GM19397 (cell line): ENCODE measurements around the gene FYB1.

Experiments
- ATAC-seq: cut with Tn5 transposase; IDR thresholded peaks from one replicate; pipeline ENCODE4 v1.9.1; 2021; ENCODE audit warnings: mild to moderate bottlenecking, moderate library complexity; ENCODE audit not compliant: unreplicated experiment

FYB1 gene

DNA sequence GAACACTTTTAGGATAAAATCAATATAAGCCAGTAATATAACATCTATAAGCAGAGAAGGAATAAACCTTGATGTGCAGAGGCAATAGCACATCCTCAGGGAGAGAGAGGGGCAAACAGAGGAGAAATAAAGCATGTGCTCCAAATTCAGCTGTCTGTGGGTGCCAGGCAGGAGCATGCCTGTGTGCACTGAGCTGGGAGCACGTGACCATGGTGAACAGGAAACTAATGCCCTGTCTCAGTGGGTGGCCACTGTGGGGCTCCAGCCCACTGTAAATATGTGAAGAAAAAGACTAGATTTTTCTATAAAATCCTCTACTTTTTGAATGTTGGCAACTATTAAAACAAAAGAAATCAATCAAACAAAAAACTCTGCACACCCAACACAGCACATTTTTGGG lies 55.3 kb downstream of the FYB1 start:
- ATAC-seq: no peak

DNA sequence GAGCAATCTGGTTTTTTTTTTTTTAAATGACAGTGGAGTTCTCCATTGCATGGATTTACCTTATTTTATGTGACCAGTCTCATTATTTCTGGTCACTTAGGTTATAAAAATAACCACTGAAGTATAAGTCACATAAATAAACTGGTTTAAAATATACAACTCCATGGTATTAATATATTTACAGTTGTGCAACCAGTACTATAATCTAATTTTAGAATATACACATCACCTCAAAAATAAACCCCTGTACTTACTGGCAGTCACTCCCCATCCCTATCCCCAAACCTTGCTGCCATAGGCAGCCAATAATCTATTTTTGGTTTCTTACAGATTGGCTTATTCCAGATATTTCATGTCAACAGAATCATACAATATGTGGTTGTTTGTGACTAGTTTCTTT lies 57.8 kb downstream of the FYB1 start:
- ATAC-seq: no peak

DNA sequence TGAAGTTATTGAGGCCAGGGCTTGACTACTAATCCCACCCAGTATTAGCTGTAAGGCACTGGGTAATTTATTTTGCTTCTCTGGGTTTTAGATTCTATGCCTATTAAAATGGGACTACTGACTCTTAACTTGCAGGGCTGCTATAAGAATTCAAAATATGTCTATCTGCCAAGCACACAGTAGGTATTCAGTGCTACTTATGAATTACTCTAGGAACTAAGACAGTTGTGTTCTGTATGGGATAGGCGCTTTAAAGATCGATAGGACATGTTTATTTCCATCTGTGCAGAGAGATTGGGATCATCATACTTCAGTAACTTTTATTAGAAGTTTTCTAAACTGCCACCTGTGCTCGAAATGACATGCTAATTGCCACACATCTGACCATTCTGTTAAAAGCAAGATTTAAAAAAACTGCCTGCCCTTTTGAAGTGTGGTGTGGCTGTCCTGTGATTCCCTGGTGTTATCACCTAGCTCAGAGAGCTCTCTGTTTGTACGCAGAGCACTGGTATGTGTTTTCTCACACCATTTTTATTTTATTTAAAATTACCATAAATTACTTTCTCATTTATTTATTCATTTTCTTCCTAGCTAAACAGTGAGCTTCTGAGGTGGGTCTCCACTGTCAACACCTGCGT lies 58.7 kb downstream of the FYB1 start:
- no peak for ATAC-seq

DNA sequence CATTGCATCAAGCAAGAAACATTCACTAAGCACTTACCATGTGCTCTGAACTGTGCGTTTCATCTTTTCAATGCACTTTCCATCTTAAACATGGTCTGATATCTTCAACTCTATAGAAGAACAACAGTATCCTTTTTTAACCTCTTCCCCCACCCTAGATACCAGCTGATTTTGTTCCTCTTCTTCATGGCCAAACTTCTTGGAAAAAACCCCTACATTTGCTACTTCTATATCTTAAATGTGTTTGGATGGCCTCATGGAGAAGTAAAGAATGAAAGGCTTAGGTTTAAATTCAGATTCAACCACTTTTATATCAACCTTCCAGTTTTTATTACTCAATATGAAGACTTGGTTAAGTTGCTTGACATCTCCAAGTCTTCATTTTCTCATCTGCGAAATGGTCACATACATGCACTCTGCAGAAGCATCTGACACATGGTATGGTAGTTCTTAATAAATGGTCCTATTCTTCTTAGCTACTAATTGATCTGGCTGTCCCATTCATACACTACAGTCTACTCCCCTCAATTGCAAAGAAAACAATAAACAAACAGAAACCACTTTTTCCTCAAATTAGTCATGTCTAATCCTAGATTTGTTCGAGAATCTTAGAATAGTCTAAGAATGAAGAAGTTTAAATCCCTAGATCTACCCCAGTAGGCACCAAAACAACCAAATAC lies 59.4 kb downstream of the FYB1 start:
- ATAC-seq: no peak

DNA sequence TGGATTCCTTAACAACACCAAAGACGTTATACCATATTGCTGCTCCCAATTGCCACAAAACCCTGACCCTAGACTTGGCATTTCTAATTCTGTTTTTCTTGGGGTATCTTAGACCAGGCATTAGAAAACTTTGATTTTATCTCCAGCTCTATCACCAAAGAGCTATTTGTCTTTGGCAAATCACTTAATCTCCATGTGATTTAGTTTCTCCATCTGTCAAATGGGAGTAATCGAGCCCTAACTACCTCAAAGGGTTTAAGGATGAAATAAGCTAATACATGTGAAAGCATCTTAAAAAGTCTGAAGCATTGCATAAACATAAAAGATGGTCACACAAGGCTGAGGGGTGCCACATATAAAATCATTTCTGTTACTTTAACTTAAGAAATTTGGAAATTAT lies 60.6 kb downstream of the FYB1 start:
- ATAC-seq: no peak

DNA sequence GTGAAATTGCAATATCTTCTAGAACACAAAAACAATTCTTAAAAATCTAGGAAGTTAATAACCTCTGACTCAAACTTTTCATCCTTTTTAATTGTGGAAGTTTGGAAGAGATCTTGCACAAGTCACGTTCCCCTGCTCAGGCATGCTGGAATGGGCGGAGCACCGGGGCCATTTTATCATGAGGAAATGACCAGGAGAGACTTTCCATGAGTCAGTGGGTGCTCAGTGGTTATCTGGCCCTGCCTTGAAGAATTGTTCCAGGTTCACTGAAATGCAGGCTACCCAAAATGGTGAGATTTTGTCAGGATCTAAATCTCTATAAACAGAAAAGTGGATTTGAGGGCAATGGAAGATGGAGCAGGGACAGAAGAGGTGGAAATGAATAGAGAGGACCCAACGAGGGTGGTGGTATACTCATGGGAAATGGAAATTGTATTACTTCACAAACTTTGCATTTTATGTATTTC lies 61.2 kb downstream of the FYB1 start:
- no peak for ATAC-seq

DNA sequence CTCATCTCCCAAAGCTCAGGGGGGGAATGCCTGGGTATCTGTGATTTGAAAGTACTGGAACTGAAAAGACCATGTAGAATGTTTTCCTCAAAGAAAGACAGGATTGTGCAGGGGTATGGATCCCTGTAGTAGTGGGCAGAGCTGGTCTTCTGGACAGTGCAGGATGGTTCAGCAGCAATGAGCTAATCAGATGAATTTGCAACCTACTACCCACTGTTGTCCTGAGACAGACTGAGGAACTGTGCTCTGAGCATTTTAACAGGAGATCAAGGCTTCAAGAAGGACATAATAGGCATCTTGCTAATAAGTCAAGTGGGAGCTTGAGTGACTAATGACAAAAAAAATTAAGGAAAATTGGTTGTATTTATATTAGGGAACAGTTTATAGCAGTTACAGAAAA lies 61.7 kb downstream of the FYB1 start:
- no peak for ATAC-seq

DNA sequence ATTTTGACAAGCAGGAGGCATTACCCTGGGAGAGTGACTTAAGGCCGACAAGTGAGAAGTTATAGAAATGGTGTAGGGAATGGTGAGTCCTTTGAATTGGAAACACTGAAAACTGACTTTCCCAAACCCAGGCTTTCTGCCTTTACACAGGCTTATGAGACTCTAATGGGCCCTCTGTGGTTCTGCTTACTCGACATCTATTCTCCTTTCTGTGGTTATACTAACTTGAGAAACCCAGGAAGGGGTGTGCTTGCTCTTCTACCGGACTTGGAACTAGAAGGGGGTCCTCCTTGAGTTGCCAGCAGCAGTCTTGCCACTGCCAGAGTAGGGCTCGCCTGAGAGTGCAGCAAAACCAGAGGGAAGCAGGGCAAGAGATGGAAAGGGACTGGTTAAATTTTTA lies 63.3 kb downstream of the FYB1 start:
- ATAC-seq: no peak

DNA sequence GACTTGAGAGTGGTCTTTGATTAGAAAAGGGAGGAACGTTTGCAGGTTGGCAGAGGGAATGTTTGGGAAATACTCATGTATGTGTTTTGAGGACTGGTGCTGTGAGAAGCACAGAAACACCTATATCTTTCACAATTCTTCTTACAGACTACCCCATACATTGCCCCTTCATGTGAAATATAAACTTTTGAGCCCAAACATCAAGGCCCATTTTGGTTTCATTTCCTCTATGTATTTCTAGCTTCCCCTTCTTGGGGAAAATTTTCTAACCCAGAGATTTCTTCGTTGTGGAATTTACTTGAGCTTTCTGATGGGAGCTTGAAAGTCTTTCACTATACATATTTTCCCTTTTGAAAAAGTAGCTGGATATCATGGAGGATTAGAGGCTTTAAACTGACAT lies 67.6 kb downstream of the FYB1 start:
- no peak for ATAC-seq

DNA sequence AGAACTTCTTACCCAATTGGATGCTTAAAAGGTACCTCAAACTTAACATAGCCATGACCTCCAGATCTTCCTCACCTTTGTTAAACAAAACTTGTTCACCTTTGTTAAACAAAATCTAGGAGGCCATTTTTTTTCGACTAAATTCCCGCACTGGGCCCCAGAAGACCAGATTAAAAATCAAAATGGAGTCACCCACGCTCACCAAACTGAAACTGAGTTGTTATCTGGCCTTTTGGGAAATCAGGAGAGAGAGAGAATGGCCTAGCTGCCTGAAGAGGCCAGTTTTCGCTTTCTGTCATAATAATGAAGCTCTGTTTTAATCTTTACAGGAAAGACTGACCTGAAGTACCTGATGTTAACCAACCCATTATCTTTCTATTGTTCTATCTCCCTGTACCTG lies 69.4 kb downstream of the FYB1 start:
- ATAC-seq: no peak

DNA sequence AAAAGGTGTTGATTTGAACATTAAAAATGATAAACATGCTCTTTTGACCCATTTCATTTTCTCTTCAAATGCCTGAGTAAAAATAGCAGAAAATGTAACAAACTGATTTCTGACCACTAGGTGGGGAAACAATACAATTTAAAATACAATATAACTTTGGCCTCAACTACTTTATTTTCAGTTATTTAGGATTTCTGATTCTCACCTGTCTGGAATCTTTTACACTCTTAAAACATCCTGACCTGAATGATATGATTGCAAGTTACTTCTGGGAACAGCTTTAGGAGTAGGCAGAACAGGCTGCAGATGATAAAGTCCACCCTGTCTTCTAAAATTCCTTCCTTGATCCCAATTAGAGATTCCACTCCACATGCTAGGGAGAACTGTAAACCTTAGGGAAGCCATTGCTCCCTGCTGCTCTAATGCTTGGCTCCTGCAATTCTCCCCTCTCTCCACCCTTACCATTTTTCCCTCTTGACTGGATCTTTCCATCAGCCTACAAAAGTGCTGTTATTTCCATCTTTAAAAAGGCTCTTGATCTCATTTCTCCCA lies 70.3 kb downstream of the FYB1 start:
- no peak for ATAC-seq

DNA sequence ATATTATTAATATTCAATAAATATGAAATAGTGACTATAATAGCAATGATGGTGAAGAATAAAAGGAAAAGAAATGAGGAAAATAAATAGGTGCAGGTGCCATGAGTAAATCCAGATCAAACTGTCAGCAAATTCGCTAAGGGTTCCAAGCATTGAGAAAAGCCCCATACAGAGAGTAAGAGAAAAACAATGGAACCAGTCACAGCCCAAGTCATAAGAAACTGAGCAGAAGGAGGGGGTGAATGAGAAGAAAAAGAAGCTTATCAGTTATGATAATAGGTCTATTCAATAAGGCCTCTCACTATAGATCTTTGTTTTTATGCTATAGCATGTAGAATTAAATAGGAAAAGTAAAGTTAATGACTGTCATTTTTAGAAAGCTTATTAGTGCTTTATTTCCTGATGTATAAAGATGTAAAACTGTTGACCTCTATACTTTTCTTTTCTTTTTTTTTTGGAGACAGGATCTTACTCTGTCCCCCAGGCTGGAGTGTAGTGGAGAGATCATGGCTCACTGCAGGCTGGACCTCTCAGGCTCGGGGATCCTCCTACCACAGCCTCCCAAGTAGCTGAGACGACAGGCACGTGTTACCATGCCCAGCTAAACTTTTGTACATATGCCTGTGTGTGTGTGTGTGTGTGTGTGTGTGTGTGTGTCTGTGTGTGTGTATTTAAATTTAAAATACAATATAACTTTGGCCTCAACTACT lies 72.4 kb downstream of the FYB1 start:
- no peak for ATAC-seq

DNA sequence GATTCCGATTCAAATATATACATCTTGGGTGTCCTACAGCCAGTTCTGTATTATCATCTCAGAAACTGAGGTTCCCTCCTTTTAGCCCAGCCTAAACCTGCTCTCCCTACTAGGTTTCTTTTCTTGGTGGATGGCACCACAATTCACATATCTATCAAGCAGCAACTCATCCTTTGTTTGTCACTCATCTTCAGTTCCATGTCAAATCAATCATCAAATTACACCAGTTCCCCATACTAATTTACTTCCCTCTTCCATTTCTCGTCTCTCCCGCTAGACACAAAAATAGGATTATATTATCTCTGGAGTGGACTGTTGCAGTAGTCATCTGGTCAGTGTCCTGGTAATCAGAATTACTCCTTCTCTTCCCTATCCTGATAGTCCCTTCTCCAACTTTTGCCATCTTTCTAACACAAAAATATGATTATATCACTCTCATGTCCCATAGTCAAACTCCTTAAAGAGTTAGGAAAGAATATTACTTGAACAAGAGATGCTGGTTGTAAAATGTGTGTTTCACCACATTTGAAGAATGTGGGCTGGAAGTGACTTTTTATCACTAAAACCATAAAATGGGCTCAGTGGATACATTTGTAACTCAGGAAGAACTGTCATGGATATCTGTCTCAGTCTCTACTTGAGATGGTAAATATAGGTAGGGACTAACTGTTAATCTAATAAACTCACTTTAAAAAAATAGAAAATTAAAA lies 76.1 kb downstream of the FYB1 start:
- no peak for ATAC-seq

DNA sequence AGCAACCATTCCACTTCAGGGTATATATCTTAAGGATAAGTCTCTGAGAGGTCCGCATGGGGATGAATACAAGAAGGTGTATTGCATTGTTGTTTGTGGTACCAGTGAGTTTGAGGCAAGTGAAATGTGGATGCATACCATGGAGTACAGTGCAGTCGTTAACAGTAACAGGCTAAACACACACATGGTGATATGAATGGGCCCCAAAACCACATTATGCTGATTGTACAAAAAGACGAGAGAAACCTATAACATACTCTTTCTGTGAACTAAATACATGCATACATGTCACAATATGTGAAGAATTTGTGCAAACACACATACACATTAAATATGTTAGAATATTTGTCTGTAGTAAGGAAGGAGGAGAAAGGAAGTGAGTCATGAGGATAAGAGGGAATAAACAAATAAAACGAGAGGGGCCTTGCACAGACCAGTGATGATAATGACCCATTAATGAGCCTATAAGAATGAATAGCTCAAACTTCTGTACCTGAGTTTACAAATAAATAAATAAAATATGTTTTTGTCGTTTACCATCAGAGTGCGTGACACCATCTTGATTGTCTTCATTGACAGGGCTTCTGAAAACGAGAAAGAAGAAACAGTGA lies 78.7 kb downstream of the FYB1 start:
- ATAC-seq: no peak

DNA sequence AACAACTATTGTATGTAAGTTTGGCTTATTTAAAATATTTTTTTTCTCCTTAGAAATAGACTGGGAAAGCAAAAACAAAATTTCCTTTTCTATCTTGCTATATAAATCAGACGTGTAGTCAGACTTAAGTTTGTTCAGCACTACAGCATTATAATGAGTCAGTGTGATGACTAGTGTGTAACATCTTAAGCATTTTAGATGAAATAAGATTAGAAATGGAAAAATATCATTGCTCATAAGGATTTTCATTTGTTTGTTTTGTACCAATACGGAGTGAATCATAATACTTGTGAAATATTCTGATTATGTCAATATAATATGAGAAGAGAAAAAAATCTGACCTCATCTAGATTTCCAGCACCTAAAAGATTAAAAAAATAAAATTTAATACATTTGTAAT lies 80.5 kb downstream of the FYB1 start:
- no peak for ATAC-seq

DNA sequence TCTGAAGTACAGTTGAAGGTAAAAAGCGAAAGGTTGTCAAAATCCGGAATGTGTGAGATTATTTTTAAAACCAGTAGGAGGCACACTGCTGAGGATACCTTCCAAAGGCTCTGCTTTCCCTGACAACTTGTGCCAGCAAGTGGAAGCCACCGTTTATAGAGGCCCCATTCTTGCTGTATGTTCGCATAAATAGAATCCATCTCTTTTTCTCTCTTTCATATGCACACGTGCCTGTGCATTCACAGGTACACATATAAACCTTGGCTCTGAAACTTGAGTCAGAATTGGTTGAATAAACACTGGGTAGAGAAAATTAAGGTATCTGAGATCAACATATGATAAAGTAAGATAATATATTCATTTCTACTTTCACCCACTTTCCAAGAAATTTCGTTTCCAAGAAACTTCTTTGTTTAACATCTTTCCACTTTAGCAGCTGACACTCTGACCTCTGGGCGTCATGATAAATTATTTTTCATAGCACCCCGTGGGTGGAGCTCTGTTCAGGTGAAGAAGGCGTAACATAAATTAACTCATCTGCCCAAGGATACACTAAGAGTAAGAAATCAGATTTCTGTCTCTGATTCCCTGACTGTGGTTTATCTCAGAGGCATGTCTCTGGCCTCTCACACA lies 81.4 kb downstream of the FYB1 start:
- no peak for ATAC-seq

DNA sequence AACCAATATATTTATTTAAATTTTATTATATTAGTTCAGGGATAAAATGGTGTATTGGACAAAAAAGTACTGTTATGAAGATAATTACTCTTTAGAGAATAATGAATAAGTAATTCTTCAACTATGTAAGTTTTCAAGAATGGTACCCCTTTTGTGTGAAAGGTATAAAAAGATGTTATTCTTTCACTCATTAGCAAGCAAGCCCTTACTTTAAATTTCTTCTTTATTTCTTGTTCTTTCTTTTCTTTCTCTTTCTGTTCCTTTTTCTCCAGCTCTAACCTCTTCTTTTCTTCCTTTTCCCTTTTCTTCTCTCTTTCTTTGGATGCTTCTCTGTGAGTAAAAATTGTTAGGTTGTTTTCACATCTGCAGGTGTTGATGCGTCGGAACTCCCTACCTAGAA lies 82.0 kb downstream of the FYB1 start:
- no peak for ATAC-seq

DNA sequence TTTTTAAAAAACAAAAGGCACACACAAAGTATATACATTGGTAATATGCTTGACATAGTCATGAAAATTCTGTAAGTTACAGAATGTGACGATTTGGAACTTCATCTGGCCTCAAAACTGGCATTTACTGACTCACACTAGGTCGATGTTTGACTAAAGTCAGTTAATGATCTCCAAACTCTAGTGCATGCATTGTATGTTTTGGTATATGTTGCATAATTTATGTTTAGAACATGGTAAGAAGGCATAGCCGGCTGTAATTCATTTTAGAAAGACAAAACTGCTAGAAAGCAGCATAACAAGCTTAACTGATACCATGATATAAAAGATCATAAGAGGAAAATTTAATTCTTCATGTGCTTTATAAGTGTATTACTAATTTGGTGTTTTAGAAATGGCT lies 86.6 kb downstream of the FYB1 start:
- no peak for ATAC-seq

DNA sequence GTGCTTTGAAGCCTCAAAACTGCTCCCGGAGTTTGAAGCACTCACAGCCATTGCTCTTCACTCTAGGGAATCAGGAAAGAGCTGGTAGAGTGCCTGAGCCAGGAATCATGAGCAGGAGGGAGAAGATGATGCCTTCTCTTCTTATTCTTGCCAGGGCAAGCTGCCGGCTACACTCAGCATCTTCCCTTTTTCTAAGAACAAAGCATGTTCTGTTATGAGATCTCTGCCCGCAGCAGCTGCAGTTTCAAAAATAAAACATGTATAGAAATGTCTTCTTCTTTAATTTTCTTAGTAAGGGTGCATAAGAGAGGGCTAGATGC lies 87.3 kb downstream of the FYB1 start:
- ATAC-seq: no peak

DNA sequence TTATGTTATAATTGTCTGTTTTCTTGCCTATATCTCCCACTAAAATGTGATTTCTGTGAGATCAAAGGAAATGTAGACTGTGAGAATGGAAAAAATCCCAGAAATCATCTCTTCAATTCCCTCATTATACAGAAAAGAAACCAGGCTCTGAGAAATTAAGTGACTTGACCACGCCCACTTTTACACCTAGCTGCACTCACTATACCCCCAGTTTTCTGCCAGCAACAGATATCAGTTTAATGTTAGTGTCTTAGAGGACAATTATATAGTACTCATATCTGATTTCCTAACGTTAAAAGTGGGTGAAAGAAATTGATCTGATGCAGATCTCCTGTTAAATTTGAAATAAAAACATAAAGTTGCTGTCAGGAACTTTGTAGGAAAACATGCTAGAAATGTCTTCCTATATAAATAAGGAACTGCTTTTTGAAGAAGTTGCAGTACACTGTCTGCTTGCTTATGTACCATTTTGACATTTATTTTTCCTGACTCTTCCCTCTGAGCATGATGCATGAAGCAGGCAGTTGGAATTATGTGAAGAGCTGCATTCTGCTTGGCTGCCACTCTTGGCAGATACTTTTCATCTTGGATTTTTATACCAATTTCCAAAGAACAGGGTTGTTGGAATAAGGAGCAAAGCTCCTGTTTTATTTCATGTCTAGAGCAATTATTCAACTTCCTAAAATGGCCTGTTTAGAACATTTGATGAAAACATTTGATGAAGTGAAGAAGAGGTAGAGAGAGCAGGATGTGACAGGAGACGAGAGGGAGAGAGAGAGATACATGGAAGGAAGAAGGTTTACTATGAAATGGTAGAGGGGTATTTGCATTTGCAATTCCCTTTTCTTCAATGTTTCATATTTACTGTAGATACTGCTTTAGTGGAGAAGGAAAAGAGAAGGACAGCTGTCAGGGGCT lies 87.9 kb downstream of the FYB1 start:
- ATAC-seq: no peak
